ES-I3 (cell line): ENCODE data around the gene SKAP1.
"Not testable (repeated sequence)": the region's sequence is repeated elsewhere in the genome, so short reads cannot be mapped to it uniquely, and the experiment has no call there.

Source experiments
- H3K36me3 ChIP-seq: 2 replicates; pipeline ENCODE4 v1.6.1; 2013; ENCODE audit warnings: mild to moderate bottlenecking, low read length, control low read depth, moderate library complexity; ENCODE audit not compliant: insufficient read depth
- H3K4me1 ChIP-seq: 2 replicates; pipeline ENCODE4 v1.6.1; 2013; ENCODE audit warnings: mild to moderate bottlenecking, control low read depth, low read length; ENCODE audit not compliant: insufficient read depth
- H3K9ac ChIP-seq: 2 replicates; pipeline ENCODE4 v1.6.1; 2013; ENCODE audit warnings: low read depth, mild to moderate bottlenecking, low read length, moderate library complexity
- H3K9me3 ChIP-seq: 2 replicates; pipeline ENCODE4 v1.6.1; 2013; ENCODE audit warnings: mild to moderate bottlenecking, low read length, moderate library complexity; ENCODE audit not compliant: control insufficient read depth, insufficient read depth

Gene SKAP1

GRCh38 chr17:48412841-48413240, 17.2 kb downstream of the SKAP1 start:
- no peak overlapping the region for H3K9ac ChIP-seq
- no peaks in the 10 kb centered on the region for H3K9me3 ChIP-seq
- peaks cover 15% of the 10 kb centered on the region for H3K4me1 ChIP-seq
- H3K36me3 ChIP-seq = no peaks in the 10 kb centered on the region

GRCh38 chr17:48410821-48411220, 19.2 kb downstream of the SKAP1 start:
- not testable (repeated sequence) for H3K4me1 ChIP-seq, H3K9ac ChIP-seq, H3K9me3 ChIP-seq, H3K36me3 ChIP-seq

GRCh38 chr17:48409607-48410006, 20.4 kb downstream of the SKAP1 start:
- no peak overlapping the region for H3K9ac ChIP-seq
- no peaks in the 10 kb centered on the region for H3K36me3 ChIP-seq
- no peaks in the 10 kb centered on the region for H3K9me3 ChIP-seq
- H3K4me1 ChIP-seq = no peaks in the 10 kb centered on the region

GRCh38 chr17:48406936-48407567, 23.0 kb downstream of the SKAP1 start:
- Histone ChIP-seq H3K9me3 (no peaks in the 10 kb centered on the region), H3K9ac (no peak overlapping the region), H3K36me3 (no peaks in the 10 kb centered on the region), H3K4me1 (no peaks in the 10 kb centered on the region)

GRCh38 chr17:48394821-48395220, 35.2 kb downstream of the SKAP1 start:
- Histone ChIP-seq H3K9me3 (no peaks in the 10 kb centered on the region), H3K36me3 (no peaks in the 10 kb centered on the region), H3K9ac (no peak overlapping the region), H3K4me1 (no peaks in the 10 kb centered on the region)

- H3K36me3 ChIP-seq = no peaks in the 10 kb centered on the region
- no peak overlapping the region for H3K9ac ChIP-seq
- H3K4me1 ChIP-seq = no peaks in the 10 kb centered on the region
- no peaks in the 10 kb centered on the region for H3K9me3 ChIP-seq
Observed at GRCh38 chr17:48393283-48393682, 36.7 kb downstream of the SKAP1 start.

GRCh38 chr17:48392857-48393256, 37.2 kb downstream of the SKAP1 start:
- H3K4me1 ChIP-seq = no peaks in the 10 kb centered on the region
- H3K9me3 ChIP-seq = no peaks in the 10 kb centered on the region
- no peaks in the 10 kb centered on the region for H3K36me3 ChIP-seq
- no peak overlapping the region for H3K9ac ChIP-seq

- Histone ChIP-seq H3K36me3 (no peaks in the 10 kb centered on the region), H3K9me3 (no peaks in the 10 kb centered on the region), H3K9ac (no peak overlapping the region), H3K4me1 (no peaks in the 10 kb centered on the region)
Observed at GRCh38 chr17:48391444-48391843, 38.6 kb downstream of the SKAP1 start.

GRCh38 chr17:48389903-48390302, 40.1 kb downstream of the SKAP1 start:
- no peaks in the 10 kb centered on the region for H3K9me3 ChIP-seq
- no peaks in the 10 kb centered on the region for H3K4me1 ChIP-seq
- no peaks in the 10 kb centered on the region for H3K36me3 ChIP-seq
- no peak overlapping the region for H3K9ac ChIP-seq

- Histone ChIP-seq H3K9ac (no peak overlapping the region), H3K4me1 (no peaks in the 10 kb centered on the region), H3K36me3 (no peaks in the 10 kb centered on the region), H3K9me3 (no peaks in the 10 kb centered on the region)
Observed at GRCh38 chr17:48388955-48389743, 40.9 kb downstream of the SKAP1 start.

GRCh38 chr17:48386826-48387225, 43.2 kb downstream of the SKAP1 start:
- no peaks in the 10 kb centered on the region for H3K36me3 ChIP-seq
- H3K9me3 ChIP-seq = no peaks in the 10 kb centered on the region
- no peaks in the 10 kb centered on the region for H3K4me1 ChIP-seq

GRCh38 chr17:48385319-48385718, 44.7 kb downstream of the SKAP1 start:
- H3K36me3 ChIP-seq = no peaks in the 10 kb centered on the region
- no peaks in the 10 kb centered on the region for H3K9me3 ChIP-seq
- H3K9ac ChIP-seq = no peak overlapping the region
- H3K4me1 ChIP-seq = no peaks in the 10 kb centered on the region

More at GRCh38 chr17:48386826-48387225, 43.2 kb downstream of the SKAP1 start:
- H3K9ac ChIP-seq = no peak overlapping the region

GRCh38 chr17:48384164-48384563, 45.9 kb downstream of the SKAP1 start:
- no peaks in the 10 kb centered on the region for H3K36me3 ChIP-seq
- H3K9ac ChIP-seq = no peak overlapping the region
- no peaks in the 10 kb centered on the region for H3K4me1 ChIP-seq
- no peaks in the 10 kb centered on the region for H3K9me3 ChIP-seq

GRCh38 chr17:48382989-48383388, 47.0 kb downstream of the SKAP1 start:
- Histone ChIP-seq H3K4me1 (no peaks in the 10 kb centered on the region), H3K9ac (no peak overlapping the region), H3K36me3 (no peaks in the 10 kb centered on the region), H3K9me3 (no peaks in the 10 kb centered on the region)

- H3K9ac ChIP-seq = no peak overlapping the region
- H3K36me3 ChIP-seq = no peaks in the 10 kb centered on the region
- H3K9me3 ChIP-seq = no peaks in the 10 kb centered on the region
- H3K4me1 ChIP-seq = no peaks in the 10 kb centered on the region
Observed at GRCh38 chr17:48378708-48379392, 51.2 kb downstream of the SKAP1 start.
